K562 (cell line): Measurements from ENCODE around the gene VTCN1. TPM values are rescaled to one million over a fixed set of nuclear protein-coding genes. Genes with fewer than 3 reads are reported as not detected.

Experiments used
- CCNT2 ChIP-seq: IDR thresholded peaks from 2 replicates; pipeline ENCODE4 v1.6.1; 2011; ENCODE audit warnings: borderline replicate concordance, low read depth, mild to moderate bottlenecking, moderate library complexity, mixed read lengths, low read length; ENCODE audit not compliant: insufficient read length; ENCODE audit errors: extremely low read depth
- FOSL1 ChIP-seq: fragments of 200-800 bp; sonication (Bioruptor generic); conservative IDR thresholded peaks from 2 replicates; pipeline ENCODE4 v1.6.1; 2016; ENCODE audit warnings: missing genetic modification characterization, missing compliant biosample characterization
- LCOR ChIP-seq: sonication (generic); formaldehyde crosslinking; IDR thresholded peaks from 2 replicates; pipeline ENCODE4 v1.8.0; 2022; ENCODE audit warnings: mild to moderate bottlenecking, missing genetic modification reagents
- MECOM ChIP-seq: fragments of 250-450 bp; sonication (Bioruptor Pico); IDR thresholded peaks from 2 replicates; pipeline ENCODE4 v1.8.0; 2022; ENCODE audit warnings: inconsistent platforms
- MGA ChIP-seq: fragments of 450-650 bp; IDR thresholded peaks from 2 replicates; pipeline ENCODE4 v1.6.1; 2016; ENCODE audit warnings: mild to moderate bottlenecking, moderate library complexity
- ZNF232 ChIP-seq: sonication (generic); formaldehyde crosslinking; IDR thresholded peaks from 2 replicates; pipeline ENCODE4 v1.8.0; 2022; ENCODE audit warnings: mild to moderate bottlenecking, missing genetic modification reagents
- ZNF583 ChIP-seq: fragments of 250-450 bp; sonication (Bioruptor Pico); IDR thresholded peaks from 2 replicates; pipeline ENCODE4 v1.4.0; 2020
- ZNF592 ChIP-seq: fragments of 450-650 bp; IDR thresholded peaks from 2 replicates; pipeline ENCODE4 v1.6.1; 2017; ENCODE audit warnings: antibody characterized with exemption, mild to moderate bottlenecking
- polyA plus RNA-seq, 8 experiments: library from polyadenylated mRNA; depleted of rRNA in 4 of 8; stranded (reverse) in 5 of 8; unstranded in 3 of 8; fragments of >200 nt; fragmentation: Nextera tagmentation in 2 of 8; fragmentation: Illumina TruSeq in 1 of 8; extraction: Ambion mirVana in 2 of 8; extraction: Trizol in 1 of 8; gene quantifications; 2 replicates each; pipeline versions ENCODE4 v1.2.1 to v1.2.3, GENCODE V29; 2011 to 2014; ENCODE audit warnings: inconsistent platforms in 1 of 8, missing spikeins in 1 of 8
- total RNA-seq, 7 experiments: library from RNA; depleted of rRNA in 6 of 7; stranded (reverse); fragments of >200 nt in 6 of 7; fragmentation: Illumina TruSeq in 2 of 7; extraction: Trizol in 2 of 7; gene quantifications; 2 replicates each; pipeline versions ENCODE4 v1.2.1 to v1.2.3, GENCODE V29; 2011 to 2021; ENCODE audit warnings: low replicate concordance in 1 of 7
- TF ChIP-seq, protein P1 (sequence below), 2 experiments: fragments of 450-650 bp; conservative IDR thresholded peaks; 2 replicates each; pipeline ENCODE4 v1.6.1; 2017; ENCODE audit warnings: mild to moderate bottlenecking in 2 of 2, moderate library complexity in 2 of 2

VTCN1 gene
- total and polyA plus RNA-seq, 9 of the 15 experiments (the other 6 are each of a cell fraction or from before 2014, with no cell fraction given), result not detected

- TF ChIP-seq MGA (peak; percentile 99), ZNF232 (CRISPR knock-in tag) (peak; percentile 86; the same call in 1 of the 2 replicates), ZNF592 (peak; percentile 91), LCOR (CRISPR knock-in tag) (peak; percentile 89), CCNT2 (peak; percentile 74), ZNF583 (CRISPR knock-in tag) (0 out of 2 replicates have a peak, but pooled peaks have one; percentile 18), FOSL1 (tag) (peak; percentile 43; the same call in 1 of the 2 replicates), MECOM (CRISPR knock-in tag) (peak; percentile 69; the same call in 1 of the 2 replicates)
- TF ChIP-seq, protein P1, sequence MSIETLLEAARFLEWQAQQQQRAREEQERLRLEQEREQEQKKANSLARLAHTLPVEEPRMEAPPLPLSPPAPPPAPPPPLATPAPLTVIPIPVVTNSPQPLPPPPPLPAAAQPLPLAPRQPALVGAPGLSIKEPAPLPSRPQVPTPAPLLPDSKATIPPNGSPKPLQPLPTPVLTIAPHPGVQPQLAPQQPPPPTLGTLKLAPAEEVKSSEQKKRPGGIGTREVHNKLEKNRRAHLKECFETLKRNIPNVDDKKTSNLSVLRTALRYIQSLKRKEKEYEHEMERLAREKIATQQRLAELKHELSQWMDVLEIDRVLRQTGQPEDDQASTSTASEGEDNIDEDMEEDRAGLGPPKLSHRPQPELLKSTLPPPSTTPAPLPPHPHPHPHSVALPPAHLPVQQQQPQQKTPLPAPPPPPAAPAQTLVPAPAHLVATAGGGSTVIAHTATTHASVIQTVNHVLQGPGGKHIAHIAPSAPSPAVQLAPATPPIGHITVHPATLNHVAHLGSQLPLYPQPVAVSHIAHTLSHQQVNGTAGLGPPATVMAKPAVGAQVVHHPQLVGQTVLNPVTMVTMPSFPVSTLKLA (conservative IDR thresholded peaks at IDR 0.05), result peak; percentile 52 to 64
These were observed 89.0 kb downstream of the VTCN1 start, which contains the start of gene TRIM45 (continued) for GRCh38 chr1:117121589-117122329.
